Endothelial cell of umbilical vein (primary cell): ENCODE data around the gene BCAS4. TPM values are rescaled to one million over a fixed set of nuclear protein-coding genes. Genes with fewer than 3 reads are reported as not detected.
A peak's percentile ranks its signal among the peaks of the same experiment; 100 is the strongest.

ENCODE experiments used
- BruUV-seq: library from RNA; stranded (reverse); fragments of 400-500 nt; replicated peaks from 2 replicates; lab custom pipeline; 2021; lab: Mats Ljungman, UMichigan
- CTCF ChIA-PET: fragments of 300-600, 350-600 bp; sonication (Branson Sonifier 250); formaldehyde crosslinking; loops from one replicate; lab custom pipeline; 2021; ENCODE audit warnings: antibody characterized with exemption, inconsistent platforms; lab: Charles Lee
- POLR2A ChIA-PET: fragments of 300-600, 350-600 bp; sonication (Branson Sonifier 250); formaldehyde crosslinking; loops from one replicate; lab custom pipeline; 2021; ENCODE audit warnings: antibody characterized with exemption, inconsistent platforms; lab: Charles Lee
- DNase-seq: peaks from one replicate; pipeline ENCODE4 v3.0.0-alpha.2; 2011; ENCODE audit warnings: low read depth, low spot score
- FAIRE-seq: peaks from 2 replicates; lab custom pipeline; 2011; peaks lifted over from hg19 to GRCh38; lab: Jason Lieb, UNC
- H2AFZ ChIP-seq: 2 replicates; pipeline ENCODE4 v1.6.0; 2012; ENCODE audit warnings: low read depth, low read length, control low read depth, inconsistent platforms
- H3K27ac ChIP-seq: 2 replicates; pipeline ENCODE4 v1.5.1; 2011; ENCODE audit warnings: low read depth, mild to moderate bottlenecking, control low read depth, low read length, moderate library complexity; ENCODE audit not compliant: insufficient read depth
- H3K27me3 ChIP-seq, 2 experiments: 2 replicates each; pipeline versions ENCODE4 v1.6.0 to v1.6.1; 2011; ENCODE audit warnings: low read length in 2 of 2, mixed read lengths in 1 of 2; ENCODE audit not compliant: control insufficient read depth in 2 of 2, insufficient read depth in 2 of 2
- H3K36me3 ChIP-seq, 2 experiments: 2 replicates in 1 of 2; 3 replicates in 1 of 2; pipeline ENCODE4 v1.5.1; 2011; ENCODE audit warnings: low read length in 2 of 2, mild to moderate bottlenecking in 1 of 2, moderate library complexity in 1 of 2; ENCODE audit not compliant: control insufficient read depth in 2 of 2, insufficient read depth in 2 of 2; ENCODE audit errors: extremely low read depth in 1 of 2
- H3K4me1 ChIP-seq: 3 replicates; pipeline ENCODE4 v1.5.1; 2011; ENCODE audit warnings: mild to moderate bottlenecking, low read length; ENCODE audit not compliant: control insufficient read depth, insufficient read depth; ENCODE audit errors: extremely low read depth
- H3K4me2 ChIP-seq: 2 replicates; pipeline ENCODE4 v1.6.1; 2011; ENCODE audit warnings: low read length, control low read depth, mixed read lengths; ENCODE audit not compliant: insufficient read depth
- H3K4me3 ChIP-seq, 3 experiments: fragments of 200-600 bp in 1 of 3; sonication (generic), shearing (Covaris generic) in 1 of 3; replicated peaks in 1 of 3; 2 replicates each; pipeline ENCODE4 v1.5.1; 2011 to 2016; ENCODE audit warnings: control low read depth in 3 of 3, low read length in 3 of 3, mild to moderate bottlenecking in 2 of 3, inconsistent platforms in 1 of 3, low read depth in 1 of 3, moderate library complexity in 1 of 3; ENCODE audit not compliant: insufficient read depth in 1 of 3
- H3K79me2 ChIP-seq: 2 replicates; pipeline ENCODE4 v1.6.0; 2012; ENCODE audit warnings: low read length, inconsistent platforms; ENCODE audit not compliant: control insufficient read depth, insufficient read depth
- H3K9ac ChIP-seq: replicated peaks from 2 replicates; pipeline ENCODE3; 2011; ENCODE audit warnings: low read length, control low read depth; ENCODE audit not compliant: insufficient read depth; ENCODE audit errors: extremely low read depth
- H3K9me1 ChIP-seq: replicated peaks from 3 replicates; pipeline ENCODE4 v1.6.0; 2011; ENCODE audit warnings: mild to moderate bottlenecking, low read length; ENCODE audit not compliant: control insufficient read depth, insufficient read depth; ENCODE audit errors: extremely low read depth
- H3K9me3 ChIP-seq: replicated peaks from 2 replicates; pipeline ENCODE4 v1.5.1; 2012; ENCODE audit warnings: low read length, inconsistent platforms; ENCODE audit not compliant: control insufficient read depth, insufficient read depth
- H4K20me1 ChIP-seq: replicated peaks from 2 replicates; pipeline ENCODE3; 2011; ENCODE audit warnings: mild to moderate bottlenecking, low read length; ENCODE audit not compliant: control insufficient read depth, insufficient read depth; ENCODE audit errors: extremely low read depth
- MYC ChIP-seq: IDR thresholded peaks from one replicate; pipeline ENCODE4 v1.6.1; 2011; ENCODE audit warnings: mild to moderate bottlenecking, low read depth, low read length
- POLR2AphosphoS5 ChIP-seq: IDR thresholded peaks from 2 replicates; pipeline ENCODE4 v1.6.1; 2012; ENCODE audit warnings: low read depth, mild to moderate bottlenecking, control low read depth, low read length, moderate library complexity; ENCODE audit not compliant: insufficient read depth
- dilution Hi-C: fragments of 300-500 bp; cut with MboI; formaldehyde crosslinking; loops from one replicate; pipeline ENCODE4 v1.15.0; 2019; ENCODE audit warnings: low sequenced_read_pairs; ENCODE audit not compliant: extremely low pct_ligation_motif_present
- intact Hi-C: fragments of 100-400 bp; cut with micrococcal nuclease; formaldehyde crosslinking; loops from one replicate; pipeline ENCODE4 v1.10.0; 2022
- polyA plus RNA-seq, 4 experiments: library from polyadenylated mRNA; depleted of rRNA in 3 of 4; stranded (reverse) in 3 of 4; unstranded in 1 of 4; fragments of >200 nt; gene quantifications; 2 replicates each; pipeline versions ENCODE4 v1.2.1 to v1.2.3, GENCODE V29; 2011 to 2012; ENCODE audit warnings: missing spikeins in 1 of 4
- small RNA-seq: library from RNA; depleted of rRNA; stranded (forward); fragments of <200 nt; gene quantifications from one replicate; pipeline ENCODE3, GENCODE V24; 2012; ENCODE audit warnings: low replicate concordance, low read depth; ENCODE audit not compliant: insufficient read depth, insufficient read length
- total RNA-seq: library from RNA; stranded (reverse); gene quantifications from 2 replicates; pipeline ENCODE4 v1.2.3, GENCODE V29; 2021

Gene BCAS4
- total and polyA plus RNA-seq, 2 donors (not counting 3 experiments of a cell fraction or from before 2014, with no cell fraction given), result 1.0 to 1.5 TPM

DNA sequence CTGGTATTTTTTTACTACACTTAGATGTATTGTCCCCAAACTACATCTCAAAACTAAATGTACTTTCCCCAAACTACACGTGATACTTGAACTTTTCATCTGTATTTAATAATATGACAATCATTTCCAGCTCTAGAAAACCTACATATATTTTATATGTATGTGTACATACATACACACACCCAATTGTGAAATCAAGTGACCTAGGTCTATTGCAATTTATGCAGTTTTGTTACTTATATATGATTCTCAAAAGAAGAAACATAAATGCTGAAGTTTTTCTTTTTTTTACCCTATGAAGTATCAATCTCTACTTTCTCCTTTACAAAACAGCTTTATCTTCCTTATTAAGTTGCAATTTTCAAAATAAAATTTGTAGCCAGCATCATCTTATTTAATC is 131.7 kb downstream of the BCAS4 start:
- Histone ChIP-seq H3K4me3 (no peak overlapping the region), H2AFZ (no peak overlapping the region), H3K4me2 (peak overlapping the region; percentile 27), H3K4me1 (peaks cover 17% of the 10 kb centered on the region), H3K79me2 (peaks cover 95% of the 10 kb centered on the region), H3K27me3 (no peaks in the 10 kb centered on the region), H4K20me1 (peaks cover 41% of the 10 kb centered on the region), H3K9ac (no peak overlapping the region), H3K36me3 (peaks cover 2 to 19% of the 10 kb centered on the region in 2 experiments), H3K9me3 (no peaks in the 10 kb centered on the region), H3K27ac (no peak overlapping the region), H3K9me1 (no peaks in the 10 kb centered on the region)
- dilution Hi-C loops (no loop called here), intact Hi-C loops (no loop called here)
- CTCF ChIA-PET, result interaction anchor here (2.8 to 11.1 kb wide), 2 partner anchors 11 to 133 kb away, joined by 13 to 119 read pairs; partner anchors contain the start of gene BCAS4
- BruUV-seq, result no TSS peak
- DNase-seq, result no peak
- TF ChIP-seq MYC (no peak), POLR2AphosphoS5 (no peak)
- POLR2A ChIA-PET, result no interaction called here
- FAIRE-seq, result no peak

Small RNA genes within 50 kb of the gene (small RNA-seq; reads per million reads assigned to genes)
- gene TMSB4XP6, result not detected

Other genes starting within 250 kb of the BCAS4 start
- not detected in 2 replicates for gene RIPOR3, start 103.5 kb upstream of the BCAS4 start, total RNA-seq
- not detected in 2 replicates for gene RIPOR3, start 103.5 kb upstream of the BCAS4 start, polyA plus RNA-seq
- 0.07 TPM in 1 of 2 replicates, not detected in the other for gene PARD6B, start 63.5 kb upstream of the BCAS4 start, total RNA-seq
- 0.03 TPM in 1 of 2 replicates, not detected in the other for gene PARD6B, start 63.5 kb upstream of the BCAS4 start, polyA plus RNA-seq
- gene ADNP, start 136.4 kb downstream of the BCAS4 start, total RNA-seq, result 66.0 and 69.0 TPM in 2 replicates
- 13.4 and 17.8 TPM in 2 replicates for gene ADNP, start 136.4 kb downstream of the BCAS4 start, polyA plus RNA-seq
- gene DPM1, start 163.5 kb downstream of the BCAS4 start, total RNA-seq, result 38.7 and 41.9 TPM in 2 replicates
- gene DPM1, start 163.5 kb downstream of the BCAS4 start, polyA plus RNA-seq, result 21.4 and 33.9 TPM in 2 replicates
- gene MOCS3, start 163.8 kb downstream of the BCAS4 start, total RNA-seq, result 3.6 and 4.2 TPM in 2 replicates
- 3.2 and 4.0 TPM in 2 replicates for gene MOCS3, start 163.8 kb downstream of the BCAS4 start, polyA plus RNA-seq
- gene KCNG1, start 228.0 kb downstream of the BCAS4 start, total RNA-seq, result 0.37 and 1.1 TPM in 2 replicates
- 0.22 and 0.24 TPM in 2 replicates for gene KCNG1, start 228.0 kb downstream of the BCAS4 start, polyA plus RNA-seq